Upper lobe of right lung (tissue), 1 donor: ENCODE measurements around the gene JAML. TPM values are rescaled to one million over a fixed set of nuclear protein-coding genes. Genes with fewer than 3 reads are reported as not detected.
"Not testable (repeated sequence)": the region's sequence is repeated elsewhere in the genome, so short reads cannot be mapped to it uniquely, and the experiment has no call there.

ENCODE experiments used
- ATAC-seq: fragments of 200-7000 bp; cut with Tn5 transposase; one replicate; pipeline ENCODE4 v1.9.1; 2020; ENCODE audit warnings: mild to moderate bottlenecking, moderate library complexity
- DNase-seq: peaks from one replicate; pipeline ENCODE4 v3.0.0-alpha.2; 2020
- H3K27ac ChIP-seq: fragments of 200-600 bp; one replicate; pipeline ENCODE4 v1.8.0; 2022
- H3K27me3 ChIP-seq: fragments of 200-600 bp; one replicate; pipeline ENCODE4 v1.8.0; 2022; ENCODE audit warnings: mild to moderate bottlenecking
- H3K36me3 ChIP-seq: fragments of 200-600 bp; one replicate; pipeline ENCODE4 v1.8.0; 2022
- H3K4me1 ChIP-seq: fragments of 200-600 bp; one replicate; pipeline ENCODE4 v1.8.0; 2022
- H3K4me3 ChIP-seq: fragments of 200-600 bp; one replicate; pipeline ENCODE4 v1.8.0; 2022; ENCODE audit warnings: mild to moderate bottlenecking
- H3K9me3 ChIP-seq: fragments of 200-600 bp; one replicate; pipeline ENCODE4 v1.8.0; 2022
- CTCF ChIP-seq: fragments of 200-600 bp; IDR thresholded peaks from one replicate; pipeline ENCODE4 v1.8.0; 2022; ENCODE audit warnings: antibody characterized with exemption
- intact Hi-C: fragments of 100-400 bp; cut with DNase I; formaldehyde crosslinking; loops from one replicate; pipeline ENCODE4 v1.11.0; 2022
- total RNA-seq: library from RNA; stranded (reverse); fragmentation: NEBNext Ultra II Directional; extraction: Animal tissue kit (Norgen Biotek cat#: 25700); gene quantifications from one replicate; pipeline ENCODE4 v1.2.1, GENCODE V29; 2021
- donor health status: DM: no; HTN: yes; CAD: no; lungs with severe emphysema.

Gene JAML
- total RNA-seq, 1 donor from 2014 or later: 87.9 TPM

DNA sequence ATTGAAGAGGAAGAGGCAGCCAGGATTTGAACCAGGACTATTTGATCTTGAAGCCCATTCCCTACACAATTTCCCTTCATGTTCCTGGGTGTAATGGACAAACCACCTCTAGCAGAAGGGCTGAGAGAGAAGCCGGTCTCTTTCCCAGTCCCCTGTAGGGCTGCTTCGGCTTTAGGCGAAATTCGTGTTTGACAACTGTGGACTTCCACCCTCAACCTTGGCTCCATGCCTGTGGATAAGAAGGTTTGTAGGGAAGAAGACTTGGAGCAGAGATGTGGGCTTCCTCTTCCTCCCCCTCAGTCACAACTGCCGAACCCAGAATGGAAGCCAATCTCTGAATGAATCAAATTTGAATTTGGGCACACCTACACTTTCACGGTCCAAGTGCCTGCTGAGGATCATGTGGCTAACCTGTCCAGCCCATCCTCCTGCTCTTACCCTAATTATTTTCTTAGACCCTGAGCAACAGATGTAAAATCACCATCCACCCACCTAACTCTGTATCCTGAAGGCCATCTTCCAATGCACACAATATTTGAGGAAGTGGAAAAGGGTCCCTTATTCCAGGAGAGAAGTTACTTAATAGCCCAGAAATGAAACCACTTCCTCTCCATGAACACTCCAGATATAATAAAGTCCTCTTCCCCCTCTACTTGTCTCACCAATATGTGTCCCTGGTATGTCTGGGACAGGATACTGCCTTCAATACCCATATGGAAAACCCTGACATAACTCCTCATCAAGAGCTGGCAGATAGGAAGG is 38.3 kb downstream of the JAML start:
- no peak for DNase-seq
- H3K27ac ChIP-seq: no peak overlapping the region
- no peak for TF ChIP-seq CTCF
- H3K9me3 ChIP-seq: no peaks in the 10 kb centered on the region
- H3K4me3 ChIP-seq: no peak overlapping the region
- H3K27me3 ChIP-seq: no peaks in the 10 kb centered on the region
- no peaks in the 10 kb centered on the region for H3K4me1 ChIP-seq
- intact Hi-C loops: no loop called here
- peak; percentile 71 for ATAC-seq
- H3K36me3 ChIP-seq: no peaks in the 10 kb centered on the region

DNA sequence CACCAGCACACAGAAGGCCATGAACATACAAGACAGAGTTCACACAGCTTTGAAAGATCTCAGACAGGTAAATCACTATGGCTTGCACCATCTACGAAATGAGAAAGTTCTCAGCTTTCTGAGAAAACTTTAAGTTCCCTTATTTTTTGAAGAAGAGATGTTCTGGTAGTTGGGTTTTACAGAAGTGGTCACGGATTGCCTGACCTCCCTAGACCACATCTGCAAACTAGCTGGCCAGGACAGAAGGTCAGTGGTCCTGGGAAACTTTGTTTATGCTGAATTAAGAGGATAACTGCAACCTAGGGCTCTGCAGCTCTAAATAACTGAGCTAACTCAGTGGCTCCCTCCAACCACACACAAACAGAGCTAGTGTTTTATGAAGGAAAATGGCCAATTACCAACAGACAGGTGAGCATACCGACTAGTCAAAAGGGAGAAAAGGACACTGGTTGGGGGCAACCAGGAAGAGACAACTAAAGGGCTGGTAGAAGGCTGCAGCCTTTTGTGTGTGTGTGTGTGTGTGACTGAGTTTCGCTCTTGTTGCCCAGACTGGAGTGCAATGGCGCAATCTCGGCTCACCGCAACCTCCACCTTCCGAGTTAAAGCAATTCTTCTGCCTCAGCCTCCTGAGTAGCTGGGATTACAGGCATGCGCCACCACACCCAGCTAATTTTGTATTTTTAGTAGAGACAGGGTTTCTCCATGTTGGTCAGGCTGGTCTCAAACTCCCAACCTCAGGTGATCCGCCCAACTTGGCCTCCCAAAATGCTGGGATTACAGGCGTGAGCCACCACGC is 39.8 kb downstream of the JAML start:
- Histone ChIP-seq H3K4me1 (no peaks in the 10 kb centered on the region), H3K9me3 (no peaks in the 10 kb centered on the region), H3K4me3 (no peak overlapping the region), H3K27me3 (no peaks in the 10 kb centered on the region), H3K27ac (no peak overlapping the region), H3K36me3 (no peaks in the 10 kb centered on the region)
- DNase-seq (no peak), ATAC-seq (peak; percentile 75)
- TF ChIP-seq CTCF: no peak
- intact Hi-C loops: no loop called here

GRCh38 chr11:118183691-118184090 is 41.1 kb downstream of the JAML start:
- H3K4me1 ChIP-seq, H3K27me3 ChIP-seq, H3K27ac ChIP-seq, ATAC-seq, H3K4me3 ChIP-seq, DNase-seq, intact Hi-C loops, H3K9me3 ChIP-seq, H3K36me3 ChIP-seq: not testable (repeated sequence)

GRCh38 chr11:118180300-118180703 is 44.5 kb downstream of the JAML start:
- Histone ChIP-seq H3K27ac (no peak overlapping the region), H3K27me3 (no peaks in the 10 kb centered on the region), H3K4me1 (peaks cover 2% of the 10 kb centered on the region), H3K36me3 (no peaks in the 10 kb centered on the region), H3K9me3 (no peaks in the 10 kb centered on the region), H3K4me3 (no peak overlapping the region)
- peak; percentile 50 for ATAC-seq
- intact Hi-C loops: no loop called here
- DNase-seq: no peak
- TF ChIP-seq CTCF: no peak

GRCh38 chr11:118176778-118177134 is 48.1 kb downstream of the JAML start:
- intact Hi-C loops: no loop called here
- H3K9me3 ChIP-seq: no peaks in the 10 kb centered on the region
- no peaks in the 10 kb centered on the region for H3K27me3 ChIP-seq
- no peak overlapping the region for H3K4me3 ChIP-seq
- no peak overlapping the region for H3K27ac ChIP-seq
- no peak for TF ChIP-seq CTCF
- DNase-seq (no peak), ATAC-seq (no peak)
- no peaks in the 10 kb centered on the region for H3K36me3 ChIP-seq
- H3K4me1 ChIP-seq: peaks cover 9% of the 10 kb centered on the region

DNA sequence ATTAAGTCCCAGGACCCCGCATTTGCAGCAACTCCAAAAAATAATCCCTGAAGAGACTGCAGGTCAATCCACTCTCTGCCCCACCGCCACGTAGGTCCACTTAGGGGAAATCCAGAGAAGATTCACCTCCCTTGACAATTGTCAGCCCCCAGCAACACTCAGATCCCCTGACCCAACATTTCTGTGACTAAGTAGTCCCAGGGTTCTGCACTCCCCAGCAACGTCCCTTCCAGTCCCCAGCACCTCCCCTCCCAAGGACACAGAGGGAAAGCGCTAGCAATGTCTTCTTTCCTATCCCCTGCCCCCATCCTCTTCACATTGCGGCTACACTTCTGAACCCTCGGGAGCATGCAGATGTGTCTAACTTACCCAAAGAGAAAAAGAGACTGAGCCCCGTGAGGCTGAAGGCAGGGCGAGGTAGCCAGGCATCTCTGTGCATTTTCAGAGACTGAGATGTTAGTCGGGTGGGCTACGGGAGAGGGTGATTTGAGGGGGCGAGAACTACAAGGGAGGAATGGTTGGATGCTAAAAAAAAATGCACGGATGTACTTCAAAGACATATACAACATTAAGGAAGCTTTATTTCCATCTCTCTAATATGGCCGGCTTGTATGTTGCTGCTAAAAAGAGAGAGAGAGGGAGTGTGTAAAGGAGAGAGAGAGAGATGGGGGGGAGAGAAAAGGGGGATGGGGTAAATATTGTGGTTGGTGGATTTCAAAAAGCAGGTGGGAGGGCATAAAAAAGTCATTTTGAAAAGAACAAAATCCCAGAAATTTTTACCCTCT is 48.6 kb downstream of the JAML start, which contains the start of gene SCN2B:
TSS of gene SCN2B (minus strand) at position 647 of the 785 bp plus-strand sequence. CDS start at position 439, 208 bp downstream.
- no peak for TF ChIP-seq CTCF
- H3K9me3 ChIP-seq: no peaks in the 10 kb centered on the region
- H3K27me3 ChIP-seq: no peaks in the 10 kb centered on the region
- intact Hi-C loops: no loop called here
- H3K4me1 ChIP-seq: peaks cover 13% of the 10 kb centered on the region
- H3K36me3 ChIP-seq: no peaks in the 10 kb centered on the region
- peak within 1 kb of the TSS; percentile 11 for H3K27ac ChIP-seq
- DNase-seq: no peak
- ATAC-seq: no peak
- peak within 1 kb of the TSS; percentile 43 for H3K4me3 ChIP-seq
